Panc1 (cell line): ENCODE measurements around the gene TMEM63C. TPM values are rescaled to one million over a fixed set of nuclear protein-coding genes. Genes with fewer than 3 reads are reported as not detected.

Source experiments
- ATAC-seq: fragments of 200-7000 bp; cut with Tn5 transposase; 2 replicates; pipeline ENCODE4 v1.9.1; 2020; ENCODE audit warnings: mild to moderate bottlenecking, moderate library complexity
- BruUV-seq: library from RNA; stranded (reverse); fragments of 400-500 nt; replicated peaks from 2 replicates; lab custom pipeline; 2021; lab: Mats Ljungman, UMichigan
- CTCF ChIA-PET: fragments of 300-600 bp; sonication (Branson Sonifier 250); formaldehyde crosslinking; loops from one replicate; lab custom pipeline; 2022; ENCODE audit warnings: antibody characterized with exemption; lab: Charles Lee
- POLR2A ChIA-PET: fragments of 300-600 bp; sonication (Branson Sonifier 250); formaldehyde crosslinking; loops from one replicate; lab custom pipeline; 2022; ENCODE audit warnings: antibody characterized with exemption; lab: Charles Lee
- DNase-seq: peaks from one replicate; pipeline ENCODE4 v3.0.0-alpha.2; 2010; ENCODE audit warnings: low read depth, low spot score
- H3K27ac ChIP-seq: 2 replicates; pipeline ENCODE4 v1.5.1; 2011; ENCODE audit warnings: mild to moderate bottlenecking, low read length, inconsistent platforms
- H3K27me3 ChIP-seq: fragments of 200-500 bp; sonication (Bioruptor generic); 2 replicates; pipeline ENCODE4 v1.6.0; 2014; ENCODE audit warnings: low read length, inconsistent platforms; ENCODE audit not compliant: control insufficient read depth, insufficient read depth
- H3K36me3 ChIP-seq: fragments of 200-500 bp; sonication (Bioruptor generic); 2 replicates; pipeline ENCODE4 v1.5.1; 2014; ENCODE audit warnings: inconsistent platforms, mild to moderate bottlenecking, low read length, moderate library complexity; ENCODE audit not compliant: control insufficient read depth, insufficient read depth
- H3K4me1 ChIP-seq: 2 replicates; pipeline ENCODE4 v1.5.1; 2011; ENCODE audit warnings: inconsistent platforms, mild to moderate bottlenecking, low read length, moderate library complexity; ENCODE audit not compliant: control insufficient read depth, insufficient read depth
- H3K4me3 ChIP-seq, 2 experiments: 2 replicates each; pipeline ENCODE4 v1.5.1; 2011 to 2012; ENCODE audit warnings: low read depth in 2 of 2, low read length in 2 of 2, mild to moderate bottlenecking in 2 of 2, inconsistent platforms in 1 of 2, moderate library complexity in 1 of 2
- H3K9me3 ChIP-seq: fragments of 200-500 bp; sonication (Bioruptor generic); 2 replicates; pipeline ENCODE4 v1.5.1; 2014; ENCODE audit warnings: low read depth, mild to moderate bottlenecking, inconsistent platforms, low read length, moderate library complexity; ENCODE audit not compliant: control insufficient read depth, insufficient read depth
- POLR2AphosphoS5 ChIP-seq: IDR thresholded peaks from 2 replicates; pipeline ENCODE4 v1.6.1; 2012; ENCODE audit warnings: mild to moderate bottlenecking, low read depth, low read length, moderate library complexity
- REST ChIP-seq, 2 experiments: IDR thresholded peaks; 2 replicates each; pipeline ENCODE4 v1.6.1; 2011 to 2012; ENCODE audit warnings: low read depth in 2 of 2, control low read depth in 1 of 2, low read length in 1 of 2, mild to moderate bottlenecking in 1 of 2, moderate library complexity in 1 of 2; ENCODE audit not compliant: insufficient read depth in 1 of 2
- SIN3A ChIP-seq: IDR thresholded peaks from 2 replicates; pipeline ENCODE4 v1.6.1; 2012; ENCODE audit warnings: low read depth, mild to moderate bottlenecking, low read length, moderate library complexity, borderline replicate concordance; ENCODE audit not compliant: insufficient read depth
- TCF7L2 ChIP-seq: IDR thresholded peaks from 2 replicates; pipeline ENCODE4 v1.6.1; 2011; ENCODE audit warnings: mild to moderate bottlenecking, low read depth, low read length, inconsistent platforms
- in situ Hi-C: cut with HindIII; loops from 2 replicates; pipeline ENCODE4 v1.10.0; 2016; ENCODE audit warnings: low sequenced_read_pairs, low pct_unique_long_range_greater_than_20kb
- intact Hi-C: fragments of 100-400 bp; cut with micrococcal nuclease; formaldehyde crosslinking; loops from one replicate; pipeline ENCODE4 v1.10.0; 2022; ENCODE audit not compliant: unreplicated experiment
- total RNA-seq: library from RNA; stranded (reverse); gene quantifications from one replicate; pipeline ENCODE4 v1.2.1, GENCODE V29; 2021; ENCODE audit not compliant: unreplicated experiment
- TF ChIP-seq, protein P1 (sequence below): fragments of 450-650 bp; IDR thresholded peaks from 2 replicates; pipeline ENCODE4 v1.5.1; 2017; ENCODE audit warnings: mild to moderate bottlenecking

The TMEM63C gene
- total RNA-seq, 1 experiment from 2014 or later, result 2.4 TPM

DNA sequence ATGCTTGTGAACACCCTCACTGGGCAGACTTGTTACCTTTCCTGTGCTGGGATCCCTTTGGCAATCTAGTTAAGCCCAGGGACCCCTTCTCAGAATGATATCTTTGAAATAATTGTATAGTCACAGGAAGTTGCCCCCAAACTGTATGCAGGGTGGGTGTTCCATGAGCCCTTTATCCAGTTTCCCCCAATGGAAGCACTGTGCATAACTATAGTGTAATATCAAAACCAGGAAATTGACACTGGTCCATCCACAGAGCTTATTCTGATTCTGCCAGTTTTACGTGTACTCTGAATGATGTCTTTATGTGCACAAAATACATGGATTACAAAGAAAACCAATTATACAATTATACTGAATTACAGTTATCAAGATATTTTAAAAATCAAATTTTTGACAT lies 65.2 kb downstream of the TMEM63C start:
- no peak for ATAC-seq
- no peaks in the 10 kb centered on the region for H3K36me3 ChIP-seq
- POLR2A ChIA-PET, result no interaction called here
- no peaks in the 10 kb centered on the region for H3K4me1 ChIP-seq
- no TSS peak for BruUV-seq
- H3K27me3 ChIP-seq, result no peaks in the 10 kb centered on the region
- intact Hi-C loops, result no loop called here
- TF ChIP-seq, protein P1, sequence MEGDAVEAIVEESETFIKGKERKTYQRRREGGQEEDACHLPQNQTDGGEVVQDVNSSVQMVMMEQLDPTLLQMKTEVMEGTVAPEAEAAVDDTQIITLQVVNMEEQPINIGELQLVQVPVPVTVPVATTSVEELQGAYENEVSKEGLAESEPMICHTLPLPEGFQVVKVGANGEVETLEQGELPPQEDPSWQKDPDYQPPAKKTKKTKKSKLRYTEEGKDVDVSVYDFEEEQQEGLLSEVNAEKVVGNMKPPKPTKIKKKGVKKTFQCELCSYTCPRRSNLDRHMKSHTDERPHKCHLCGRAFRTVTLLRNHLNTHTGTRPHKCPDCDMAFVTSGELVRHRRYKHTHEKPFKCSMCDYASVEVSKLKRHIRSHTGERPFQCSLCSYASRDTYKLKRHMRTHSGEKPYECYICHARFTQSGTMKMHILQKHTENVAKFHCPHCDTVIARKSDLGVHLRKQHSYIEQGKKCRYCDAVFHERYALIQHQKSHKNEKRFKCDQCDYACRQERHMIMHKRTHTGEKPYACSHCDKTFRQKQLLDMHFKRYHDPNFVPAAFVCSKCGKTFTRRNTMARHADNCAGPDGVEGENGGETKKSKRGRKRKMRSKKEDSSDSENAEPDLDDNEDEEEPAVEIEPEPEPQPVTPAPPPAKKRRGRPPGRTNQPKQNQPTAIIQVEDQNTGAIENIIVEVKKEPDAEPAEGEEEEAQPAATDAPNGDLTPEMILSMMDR, result no peak
- no peak for TF ChIP-seq POLR2AphosphoS5
- no peak for TF ChIP-seq SIN3A
- no peak for TF ChIP-seq REST (IDR thresholded peaks at IDR 0.05; ENCODE audit: insufficient read depth in 1 of 2, low read depth in 2 of 2, low read length in 1 of 2)
- TF ChIP-seq TCF7L2, result no peak
- H3K9me3 ChIP-seq, result no peaks in the 10 kb centered on the region
- in situ Hi-C loops, result no loop called here
- H3K27ac ChIP-seq, result no peak overlapping the region
- DNase-seq, result no peak
- no peak overlapping the region for H3K4me3 ChIP-seq
- CTCF ChIA-PET, result no interaction called here

- BruUV-seq, result no TSS peak
- Histone ChIP-seq H3K4me3 (no peak overlapping the region), H3K27me3 (no peaks in the 10 kb centered on the region), H3K36me3 (no peaks in the 10 kb centered on the region), H3K4me1 (no peaks in the 10 kb centered on the region), H3K9me3 (no peaks in the 10 kb centered on the region), H3K27ac (no peak overlapping the region)
- ChIA-PET CTCF (no interaction called here), POLR2A (no interaction called here)
- in situ Hi-C loops (no loop called here), intact Hi-C loops (no loop called here)
- ATAC-seq (no peak), DNase-seq (no peak)
- no peak for TF ChIP-seq SIN3A
- TF ChIP-seq, protein P1, result no peak
Measured at GRCh38 chr14:77248666-77249065, 67.1 kb downstream of the TMEM63C start.
